ENCODE results near the gene BCDIN3D. TPM values are rescaled to one million over a fixed set of nuclear protein-coding genes. Genes with fewer than 3 reads are reported as not detected.

The BCDIN3D gene
- total RNA-seq, 1 experiment from 2014 or later, result 3.3 TPM

DNA sequence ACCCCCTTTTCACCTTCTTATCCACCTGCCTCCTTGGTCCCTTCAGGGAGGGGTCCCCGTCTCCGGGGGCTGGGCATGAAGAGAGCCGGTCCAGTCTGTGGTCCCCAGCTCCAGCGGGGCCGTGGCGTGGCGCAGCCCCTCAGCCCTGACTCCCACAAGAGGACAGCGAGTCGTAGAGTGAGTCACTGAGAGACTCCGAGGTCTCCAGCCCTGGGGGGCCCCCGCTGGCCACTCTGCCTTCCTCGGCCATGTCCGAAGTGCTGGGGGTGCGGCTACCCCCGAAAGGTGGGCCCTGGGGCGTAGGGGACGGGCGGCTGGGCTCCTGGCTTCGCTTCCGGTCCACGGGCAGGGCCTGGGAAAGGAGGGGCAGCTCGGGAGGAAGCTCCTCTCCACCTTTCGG, 51.2 kb downstream of the BCDIN3D start:
- H2BK5ac ChIP-seq (ENCODE audit: insufficient read length, low read length), result no peak overlapping the region
- H3K4ac ChIP-seq (ENCODE audit: low read depth, low read length), result peak overlapping the region; percentile 24; the same call in 1 of the 2 replicates
- H3K4me1 ChIP-seq (ENCODE audit: insufficient read depth, low read length), result no peaks in the 10 kb centered on the region; the same call in 1 of the 2 replicates
- peaks cover 5 to 11% of the 10 kb centered on the region in 2 experiments for H3K4me1 Mint-ChIP-seq
- H3K36me3 Mint-ChIP-seq (ENCODE audit: insufficient read depth in 1 of 3, low read depth in 3 of 3), result peaks cover 3 to 12% (median 5%) of the 10 kb centered on the region in 3 experiments; a peak in 6 of 7 replicates
- no peaks in the 10 kb centered on the region for H3K79me2 ChIP-seq (ENCODE audit: insufficient read depth, low read length)
- no peak overlapping the region for H3K9ac ChIP-seq (ENCODE audit: extremely low read depth, insufficient read length, low read length)
- no peak overlapping the region for H2BK12ac ChIP-seq (ENCODE audit: insufficient read length, low read depth, low read length)
- no peaks in the 10 kb centered on the region for H4K20me1 ChIP-seq (ENCODE audit: control insufficient read depth, insufficient read depth, insufficient read length)
- H2AFZ ChIP-seq (ENCODE audit: low read length), result no peak overlapping the region
- no peak overlapping the region for H3K56ac ChIP-seq (ENCODE audit: insufficient read length, low read depth, low read length)
- no peak overlapping the region for H2BK120ac ChIP-seq (ENCODE audit: low read depth, low read length, poor library complexity, severe bottlenecking)
- H2AK5ac ChIP-seq (ENCODE audit: insufficient read length, low read length), result no peak overlapping the region
- no peak overlapping the region for H4K8ac ChIP-seq (replicated peaks; ENCODE audit: insufficient read length, low read depth, low read length)
- H3K4me3 Mint-ChIP-seq, result no peak overlapping the region
- H3K27me3 ChIP-seq (ENCODE audit: insufficient read depth, low read length), result no peaks in the 10 kb centered on the region
- H3K9me3 ChIP-seq (ENCODE audit: control insufficient read depth, low read depth, low read length), result no peaks in the 10 kb centered on the region
- no peak overlapping the region for H2BK15ac ChIP-seq (ENCODE audit: low read depth, low read length)
- H3K14ac ChIP-seq (ENCODE audit: insufficient read depth, low read length), result no peak overlapping the region
- H3T11ph ChIP-seq (ENCODE audit: low read length), result no peak overlapping the region
- no peak for DNase-seq
- TF ChIP-seq, protein P1, sequence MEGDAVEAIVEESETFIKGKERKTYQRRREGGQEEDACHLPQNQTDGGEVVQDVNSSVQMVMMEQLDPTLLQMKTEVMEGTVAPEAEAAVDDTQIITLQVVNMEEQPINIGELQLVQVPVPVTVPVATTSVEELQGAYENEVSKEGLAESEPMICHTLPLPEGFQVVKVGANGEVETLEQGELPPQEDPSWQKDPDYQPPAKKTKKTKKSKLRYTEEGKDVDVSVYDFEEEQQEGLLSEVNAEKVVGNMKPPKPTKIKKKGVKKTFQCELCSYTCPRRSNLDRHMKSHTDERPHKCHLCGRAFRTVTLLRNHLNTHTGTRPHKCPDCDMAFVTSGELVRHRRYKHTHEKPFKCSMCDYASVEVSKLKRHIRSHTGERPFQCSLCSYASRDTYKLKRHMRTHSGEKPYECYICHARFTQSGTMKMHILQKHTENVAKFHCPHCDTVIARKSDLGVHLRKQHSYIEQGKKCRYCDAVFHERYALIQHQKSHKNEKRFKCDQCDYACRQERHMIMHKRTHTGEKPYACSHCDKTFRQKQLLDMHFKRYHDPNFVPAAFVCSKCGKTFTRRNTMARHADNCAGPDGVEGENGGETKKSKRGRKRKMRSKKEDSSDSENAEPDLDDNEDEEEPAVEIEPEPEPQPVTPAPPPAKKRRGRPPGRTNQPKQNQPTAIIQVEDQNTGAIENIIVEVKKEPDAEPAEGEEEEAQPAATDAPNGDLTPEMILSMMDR (conservative IDR thresholded peaks at IDR 0.05), result no peak
- H3K18ac ChIP-seq (ENCODE audit: insufficient read length, low read depth, low read length), result no peak overlapping the region
- H3K4me2 ChIP-seq (ENCODE audit: insufficient read depth, insufficient read length, low read length), result no peak overlapping the region
- peaks cover 2% of the 10 kb centered on the region; the same call in 1 of the 2 replicates for H3K27me3 Mint-ChIP-seq (ENCODE audit: low read depth)
- no peak overlapping the region for H3K27ac ChIP-seq (ENCODE audit: insufficient read length, low read depth, low read length)
- no CpG with 5 or more reads among the region's 23 CpGs for WGBS (ENCODE audit: extremely low coverage, insufficient read length, low lambda C conversion rate)
- no peak overlapping the region for H4K5ac ChIP-seq (ENCODE audit: insufficient read length, low read depth, low read length)
- H3K23ac ChIP-seq (ENCODE audit: insufficient read length, low read depth, low read length), result no peak overlapping the region
- H3K27ac Mint-ChIP-seq, result peak overlapping the region in 1 of 3 experiments; percentile 44; a peak in 1 of 7 replicates
- peaks cover 5 to 6% of the 10 kb centered on the region in 2 experiments for H3K9me3 Mint-ChIP-seq
- no peaks in the 10 kb centered on the region for H3K79me1 ChIP-seq (ENCODE audit: insufficient read depth, low read depth, low read length, poor library complexity, severe bottlenecking)
- H2BK20ac ChIP-seq (ENCODE audit: low read depth, low read length, poor library complexity, severe bottlenecking), result no peak overlapping the region
- no peaks in the 10 kb centered on the region for H3K23me2 ChIP-seq (ENCODE audit: insufficient read length, low read depth, low read length, poor library complexity, severe bottlenecking)
- no peak overlapping the region for H4K91ac ChIP-seq (ENCODE audit: insufficient read length, low read depth, low read length)
